Lower lobe of right lung (tissue), 2 donors: ENCODE measurements around the gene TSPAN11. TPM values are rescaled to one million over a fixed set of nuclear protein-coding genes. Genes with fewer than 3 reads are reported as not detected.
"Not testable (repeated sequence)": the region's sequence is repeated elsewhere in the genome, so short reads cannot be mapped to it uniquely, and the experiment has no call there.

Experiments used
- ATAC-seq, 2 donors: fragments of 200-7000 bp; cut with Tn5 transposase; one replicate each; pipeline ENCODE4 v1.9.1; 2020 to 2022; ENCODE audit warnings: mild to moderate bottlenecking in 2 of 2, moderate library complexity in 2 of 2
- DNase-seq: peaks from one replicate; pipeline ENCODE4 v3.0.0-alpha.2; 2020
- H3K27ac ChIP-seq: fragments of 200-600 bp; one replicate; pipeline ENCODE4 v1.8.0; 2022
- H3K27me3 ChIP-seq: fragments of 200-600 bp; one replicate; pipeline ENCODE4 v1.8.0; 2022; ENCODE audit warnings: low read depth
- H3K36me3 ChIP-seq: fragments of 200-600 bp; one replicate; pipeline ENCODE4 v1.8.0; 2022; ENCODE audit warnings: mild to moderate bottlenecking
- H3K4me1 ChIP-seq: fragments of 200-600 bp; one replicate; pipeline ENCODE4 v1.8.0; 2022
- H3K4me3 ChIP-seq: fragments of 200-600 bp; one replicate; pipeline ENCODE4 v1.8.0; 2022; ENCODE audit warnings: mild to moderate bottlenecking
- H3K9me3 ChIP-seq: fragments of 200-600 bp; one replicate; pipeline ENCODE4 v1.8.0; 2022
- CTCF ChIP-seq: fragments of 200-600 bp; IDR thresholded peaks from one replicate; pipeline ENCODE4 v1.8.0; 2022; ENCODE audit warnings: antibody characterized with exemption, mild to moderate bottlenecking
- intact Hi-C: fragments of 100-400 bp; cut with DNase I; formaldehyde crosslinking; loops from one replicate; pipeline ENCODE4 v1.11.0; 2022
- total RNA-seq: library from RNA; stranded (reverse); fragmentation: NEBNext Ultra II Directional; extraction: Animal tissue kit (Norgen Biotek cat#: 25700); gene quantifications from one replicate; pipeline ENCODE4 v1.2.1, GENCODE V29; 2021
- donor health status: DM: no; HTN: yes; CAD: no; lungs with severe emphysema.

TSPAN11 gene
- total RNA-seq, 1 donor from 2014 or later: 9.1 TPM

GRCh38 chr12:31026202-31026601 is 99.7 kb downstream of the TSPAN11 start:
- intact Hi-C loops: no loop called here
- Histone ChIP-seq H3K4me1 (no peaks in the 10 kb centered on the region), H3K4me3 (no peak overlapping the region), H3K36me3 (no peaks in the 10 kb centered on the region), H3K27me3 (no peaks in the 10 kb centered on the region), H3K9me3 (no peaks in the 10 kb centered on the region), H3K27ac (no peak overlapping the region)
- no peak for ATAC-seq
- no peak for TF ChIP-seq CTCF
- no peak for DNase-seq

GRCh38 chr12:31027006-31027405 is 100.5 kb downstream of the TSPAN11 start:
- H3K27ac ChIP-seq, H3K9me3 ChIP-seq, intact Hi-C loops, ATAC-seq, H3K4me3 ChIP-seq, H3K4me1 ChIP-seq, H3K36me3 ChIP-seq, DNase-seq, H3K27me3 ChIP-seq: not testable (repeated sequence)

- TF ChIP-seq CTCF: no peak
- intact Hi-C loops: no loop called here
- DNase-seq (no peak), ATAC-seq (no peak)
- Histone ChIP-seq H3K4me3 (no peak overlapping the region), H3K27me3 (no peaks in the 10 kb centered on the region), H3K36me3 (no peaks in the 10 kb centered on the region), H3K27ac (no peak overlapping the region), H3K4me1 (no peaks in the 10 kb centered on the region), H3K9me3 (no peaks in the 10 kb centered on the region)
Measured at GRCh38 chr12:31029468-31029867, 102.9 kb downstream of the TSPAN11 start.

- Histone ChIP-seq H3K27me3 (no peaks in the 10 kb centered on the region), H3K4me3 (no peak overlapping the region), H3K27ac (no peak overlapping the region), H3K36me3 (no peaks in the 10 kb centered on the region), H3K9me3 (no peaks in the 10 kb centered on the region), H3K4me1 (no peaks in the 10 kb centered on the region)
- no peak for TF ChIP-seq CTCF
- intact Hi-C loops: no loop called here
- DNase-seq (no peak), ATAC-seq (no peak)
Measured at GRCh38 chr12:31029916-31030562, 103.5 kb downstream of the TSPAN11 start.

- H3K27me3 ChIP-seq: no peaks in the 10 kb centered on the region
- no peaks in the 10 kb centered on the region for H3K4me1 ChIP-seq
- intact Hi-C loops: no loop called here
- no peaks in the 10 kb centered on the region for H3K9me3 ChIP-seq
- no peak overlapping the region for H3K27ac ChIP-seq
- no peak for TF ChIP-seq CTCF
- H3K36me3 ChIP-seq: no peaks in the 10 kb centered on the region
- ATAC-seq: no peak
- no peak overlapping the region for H3K4me3 ChIP-seq
- DNase-seq: no peak
Measured at GRCh38 chr12:31031951-31032335, 105.4 kb downstream of the TSPAN11 start.

GRCh38 chr12:31033146-31033545 is 106.6 kb downstream of the TSPAN11 start:
- ATAC-seq (no peak), DNase-seq (no peak)
- Histone ChIP-seq H3K36me3 (no peaks in the 10 kb centered on the region), H3K27me3 (no peaks in the 10 kb centered on the region), H3K4me3 (no peak overlapping the region), H3K4me1 (no peaks in the 10 kb centered on the region), H3K9me3 (no peaks in the 10 kb centered on the region), H3K27ac (no peak overlapping the region)
- intact Hi-C loops: no loop called here
- TF ChIP-seq CTCF: no peak
